Stimulated activated effector memory CD8-positive, alpha-beta T cell treated with anti-CD3 and anti-CD28 coated beads, Interleukin-12 subunit alpha, Interleukin-12 subunit beta, amount 100 ng/mL, for 72 hours (primary cell): Measurements from ENCODE around the gene SORCS1.

Experiments used
- ATAC-seq: fragments of 150-1000 bp; cut with Tn5 transposase; 2 replicates; pipeline ENCODE4 v1.10.0; 2021
- DNase-seq, 2 donors: peaks; one replicate each; pipeline ENCODE4 v3.0.0; 2021 to 2022; ENCODE audit warnings: low spot score in 2 of 2
- H3K27ac Mint-ChIP-seq: one replicate; pipeline ENCODE4 v1.8.0; 2022; ENCODE audit warnings: mild to moderate bottlenecking, mixed read lengths
- H3K36me3 Mint-ChIP-seq: one replicate; pipeline ENCODE4 v1.8.0; 2022; ENCODE audit warnings: mild to moderate bottlenecking, mixed read lengths
- H3K4me1 Mint-ChIP-seq: one replicate; pipeline ENCODE4 v1.8.0; 2022; ENCODE audit warnings: mixed read lengths
- H3K4me3 Mint-ChIP-seq: one replicate; pipeline ENCODE4 v1.8.0; 2022; ENCODE audit warnings: mild to moderate bottlenecking, mixed read lengths
- H3K9me3 Mint-ChIP-seq: one replicate; pipeline ENCODE4 v1.8.0; 2022; ENCODE audit warnings: mixed read lengths

SORCS1 gene

GRCh38 chr10:107141524-107142061 lies 22.9 kb downstream of the SORCS1 start:
- peaks cover 10% of the 10 kb centered on the region for H3K9me3 Mint-ChIP-seq
- H3K36me3 Mint-ChIP-seq = no peaks in the 10 kb centered on the region
- no peak overlapping the region for H3K4me3 Mint-ChIP-seq
- H3K4me1 Mint-ChIP-seq = no peaks in the 10 kb centered on the region
- no peak overlapping the region for H3K27ac Mint-ChIP-seq
- DNase-seq = no peak
- no peak for ATAC-seq

GRCh38 chr10:107139237-107139636 lies 25.3 kb downstream of the SORCS1 start:
- H3K36me3 Mint-ChIP-seq = no peaks in the 10 kb centered on the region

GRCh38 chr10:107133656-107134055 lies 30.9 kb downstream of the SORCS1 start:
- Mint-ChIP-seq H3K4me3 (no peak overlapping the region), H3K9me3 (peaks cover 23% of the 10 kb centered on the region), H3K4me1 (no peaks in the 10 kb centered on the region), H3K36me3 (no peaks in the 10 kb centered on the region), H3K27ac (no peak overlapping the region)
- DNase-seq (no peak), ATAC-seq (no peak)

More at GRCh38 chr10:107139237-107139636, 25.3 kb downstream of the SORCS1 start:
- H3K9me3 Mint-ChIP-seq = peaks cover 13% of the 10 kb centered on the region
- ATAC-seq (no peak), DNase-seq (no peak)
- no peak overlapping the region for H3K27ac Mint-ChIP-seq
- no peaks in the 10 kb centered on the region for H3K4me1 Mint-ChIP-seq
- no peak overlapping the region for H3K4me3 Mint-ChIP-seq

- Mint-ChIP-seq H3K27ac (no peak overlapping the region), H3K4me3 (no peak overlapping the region), H3K9me3 (peaks cover 18% of the 10 kb centered on the region), H3K4me1 (no peaks in the 10 kb centered on the region), H3K36me3 (no peaks in the 10 kb centered on the region)
- ATAC-seq = no peak
- DNase-seq = no peak
Measured at GRCh38 chr10:107129000-107129399, 35.5 kb downstream of the SORCS1 start.

GRCh38 chr10:107126512-107127065 lies 37.9 kb downstream of the SORCS1 start:
- Mint-ChIP-seq H3K27ac (no peak overlapping the region), H3K4me1 (no peaks in the 10 kb centered on the region), H3K4me3 (no peak overlapping the region), H3K36me3 (no peaks in the 10 kb centered on the region), H3K9me3 (peaks cover 10% of the 10 kb centered on the region)
- ATAC-seq (no peak), DNase-seq (no peak)

GRCh38 chr10:107122703-107123102 lies 41.8 kb downstream of the SORCS1 start:
- no peak overlapping the region for H3K27ac Mint-ChIP-seq
- H3K36me3 Mint-ChIP-seq = no peaks in the 10 kb centered on the region
- ATAC-seq = no peak
- H3K9me3 Mint-ChIP-seq = peaks cover 3% of the 10 kb centered on the region
- no peak overlapping the region for H3K4me3 Mint-ChIP-seq
- no peaks in the 10 kb centered on the region for H3K4me1 Mint-ChIP-seq
- DNase-seq = no peak

- no peak for DNase-seq
- no peaks in the 10 kb centered on the region for H3K4me1 Mint-ChIP-seq
- H3K4me3 Mint-ChIP-seq = no peak overlapping the region
- ATAC-seq = no peak
- H3K36me3 Mint-ChIP-seq = no peaks in the 10 kb centered on the region
- H3K27ac Mint-ChIP-seq = no peak overlapping the region
- H3K9me3 Mint-ChIP-seq = peaks cover 2% of the 10 kb centered on the region
Measured at GRCh38 chr10:107118866-107119265, 45.6 kb downstream of the SORCS1 start.

GRCh38 chr10:107104026-107104652 lies 60.4 kb downstream of the SORCS1 start:
- H3K27ac Mint-ChIP-seq = no peak overlapping the region
- peaks cover 14% of the 10 kb centered on the region for H3K9me3 Mint-ChIP-seq
- no peak overlapping the region for H3K4me3 Mint-ChIP-seq
- ATAC-seq (no peak), DNase-seq (no peak)
- H3K36me3 Mint-ChIP-seq = no peaks in the 10 kb centered on the region
- H3K4me1 Mint-ChIP-seq = no peaks in the 10 kb centered on the region

- H3K4me3 Mint-ChIP-seq = no peak overlapping the region
- H3K27ac Mint-ChIP-seq = no peak overlapping the region
- H3K9me3 Mint-ChIP-seq = peaks cover 10% of the 10 kb centered on the region
- ATAC-seq (no peak), DNase-seq (no peak)
- H3K36me3 Mint-ChIP-seq = no peaks in the 10 kb centered on the region
- no peaks in the 10 kb centered on the region for H3K4me1 Mint-ChIP-seq
Measured at GRCh38 chr10:107103174-107104025, 61.1 kb downstream of the SORCS1 start.

GRCh38 chr10:107098326-107098725 lies 66.2 kb downstream of the SORCS1 start:
- no peak for ATAC-seq
- Mint-ChIP-seq H3K4me1 (no peaks in the 10 kb centered on the region), H3K36me3 (no peaks in the 10 kb centered on the region)

GRCh38 chr10:107094824-107095522 lies 69.5 kb downstream of the SORCS1 start:
- DNase-seq = no peak
- no peak overlapping the region for H3K4me3 Mint-ChIP-seq
- no peak for ATAC-seq
- H3K9me3 Mint-ChIP-seq = peaks cover 7% of the 10 kb centered on the region
- no peaks in the 10 kb centered on the region for H3K4me1 Mint-ChIP-seq
- H3K36me3 Mint-ChIP-seq = no peaks in the 10 kb centered on the region
- H3K27ac Mint-ChIP-seq = no peak overlapping the region

More at GRCh38 chr10:107098326-107098725, 66.2 kb downstream of the SORCS1 start:
- Mint-ChIP-seq H3K9me3 (peaks cover 10% of the 10 kb centered on the region), H3K27ac (no peak overlapping the region), H3K4me3 (no peak overlapping the region)
- DNase-seq = no peak

GRCh38 chr10:107092321-107092720 lies 72.2 kb downstream of the SORCS1 start:
- no peaks in the 10 kb centered on the region for H3K36me3 Mint-ChIP-seq
- H3K9me3 Mint-ChIP-seq = peaks cover 8% of the 10 kb centered on the region
- no peak for ATAC-seq
- no peaks in the 10 kb centered on the region for H3K4me1 Mint-ChIP-seq
- no peak overlapping the region for H3K4me3 Mint-ChIP-seq
- no peak for DNase-seq
- H3K27ac Mint-ChIP-seq = no peak overlapping the region

GRCh38 chr10:107091126-107091525 lies 73.4 kb downstream of the SORCS1 start:
- no peak overlapping the region for H3K4me3 Mint-ChIP-seq
- H3K9me3 Mint-ChIP-seq = peaks cover 8% of the 10 kb centered on the region
- DNase-seq = no peak
- H3K27ac Mint-ChIP-seq = no peak overlapping the region
- no peaks in the 10 kb centered on the region for H3K36me3 Mint-ChIP-seq
- no peak for ATAC-seq
- H3K4me1 Mint-ChIP-seq = no peaks in the 10 kb centered on the region

- Mint-ChIP-seq H3K27ac (no peak overlapping the region), H3K36me3 (no peaks in the 10 kb centered on the region), H3K9me3 (peaks cover 3% of the 10 kb centered on the region), H3K4me3 (no peak overlapping the region), H3K4me1 (no peaks in the 10 kb centered on the region)
- ATAC-seq (no peak), DNase-seq (no peak)
Measured at GRCh38 chr10:107085665-107086525, 78.6 kb downstream of the SORCS1 start.
